GM23338 (cell line): Measurements from ENCODE around the gene DMGDH. TPM values are rescaled to one million over a fixed set of nuclear protein-coding genes. Genes with fewer than 3 reads are reported as not detected.

Experiments used
- ATAC-seq: fragments of 200-7000 bp; cut with Tn5 transposase; 3 replicates; pipeline ENCODE4 v1.9.1; 2020
- DNase-seq: peaks from one replicate; pipeline ENCODE4 v3.0.0-alpha.2; 2015; ENCODE audit warnings: low spot score
- H2AFZ ChIP-seq: fragments of 200-600 bp; sonication (generic); 2 replicates; pipeline ENCODE4 v1.8.0; 2016; ENCODE audit warnings: antibody characterized with exemption, mild to moderate bottlenecking, moderate library complexity
- H3F3A ChIP-seq: fragments of 200-600 bp; sonication (generic); replicated peaks from 2 replicates; pipeline ENCODE4 v1.8.0; 2017; ENCODE audit warnings: antibody characterized with exemption, mixed run types, low read depth
- H3K27ac ChIP-seq: fragments of 200-600 bp; sonication (generic); 2 replicates; pipeline ENCODE4 v1.6.1; 2016; ENCODE audit warnings: low read depth
- H3K27me3 ChIP-seq: fragments of 200-600 bp; sonication (generic); 2 replicates; pipeline ENCODE4 v1.8.0; 2016; ENCODE audit warnings: mild to moderate bottlenecking, mixed run types, moderate library complexity; ENCODE audit not compliant: insufficient read depth
- H3K36me3 ChIP-seq: fragments of 200-600 bp; sonication (generic); 2 replicates; pipeline ENCODE4 v1.8.0; 2016; ENCODE audit warnings: mild to moderate bottlenecking; ENCODE audit not compliant: insufficient read depth
- H3K4me1 ChIP-seq: fragments of 200-600 bp; sonication (generic); 2 replicates; pipeline ENCODE4 v1.8.0; 2016; ENCODE audit warnings: mild to moderate bottlenecking, moderate library complexity; ENCODE audit not compliant: insufficient read depth
- H3K4me2 ChIP-seq: fragments of 200-600 bp; sonication (generic); 2 replicates; pipeline ENCODE4 v1.7.1; 2017; ENCODE audit warnings: mixed run types
- H3K4me3 ChIP-seq: fragments of 200-600 bp; sonication (generic); 2 replicates; pipeline ENCODE4 v1.6.1; 2016; ENCODE audit warnings: mixed run types
- H3K79me2 ChIP-seq: fragments of 200-600 bp; sonication (generic); replicated peaks from 2 replicates; pipeline ENCODE4 v1.8.0; 2017; ENCODE audit warnings: mild to moderate bottlenecking; ENCODE audit not compliant: insufficient read depth
- H3K9me2 ChIP-seq: fragments of 200-600 bp; sonication (generic); 2 replicates; pipeline ENCODE4 v1.8.0; 2017; ENCODE audit not compliant: insufficient read depth
- H4K20me1 ChIP-seq: fragments of 200-600 bp; sonication (generic); replicated peaks from 2 replicates; pipeline ENCODE4 v1.8.0; 2017; ENCODE audit warnings: mild to moderate bottlenecking; ENCODE audit not compliant: insufficient read depth
- H3K27ac Mint-ChIP-seq: 2 replicates; pipeline ENCODE4 v1.8.0; 2020; ENCODE audit warnings: inconsistent platforms, mild to moderate bottlenecking, moderate library complexity, mixed read lengths
- H3K27me3 Mint-ChIP-seq: 3 replicates; pipeline ENCODE4 v1.8.0; 2022; ENCODE audit warnings: low read depth, mild to moderate bottlenecking, moderate library complexity, mixed read lengths, inconsistent platforms; ENCODE audit not compliant: insufficient read depth, poor library complexity
- H3K36me3 Mint-ChIP-seq: 3 replicates; pipeline ENCODE4 v1.8.0; 2021; ENCODE audit warnings: low read depth, mild to moderate bottlenecking, inconsistent platforms, moderate library complexity, mixed read lengths
- H3K4me1 Mint-ChIP-seq: 3 replicates; pipeline ENCODE4 v1.8.0; 2020; ENCODE audit warnings: mild to moderate bottlenecking, inconsistent platforms, mixed read lengths
- H3K4me3 Mint-ChIP-seq: 3 replicates; pipeline ENCODE4 v1.8.0; 2021; ENCODE audit warnings: moderate library complexity, mild to moderate bottlenecking, inconsistent platforms, mixed read lengths
- H3K9me3 Mint-ChIP-seq: 3 replicates; pipeline ENCODE4 v1.8.0; 2020; ENCODE audit warnings: moderate library complexity, mild to moderate bottlenecking, inconsistent platforms, mixed read lengths
- ETS1 ChIP-seq: IDR thresholded peaks from 2 replicates; pipeline ENCODE4 v1.6.1; 2016; ENCODE audit warnings: antibody characterized with exemption
- EZH2phosphoT487 ChIP-seq: fragments of 200-600 bp; sonication (generic); IDR thresholded peaks from one replicate; pipeline ENCODE4 v1.8.1; 2018; ENCODE audit warnings: antibody characterized with exemption; ENCODE audit not compliant: unreplicated experiment
- POLR2AphosphoS5 ChIP-seq: IDR thresholded peaks from 2 replicates; pipeline ENCODE4 v1.6.1; 2016; ENCODE audit warnings: antibody characterized with exemption, low read depth
- REST ChIP-seq: IDR thresholded peaks from one replicate; pipeline ENCODE4 v1.6.1; 2018; ENCODE audit warnings: antibody characterized with exemption; ENCODE audit not compliant: unreplicated experiment
- STAT1 ChIP-seq: IDR thresholded peaks from one replicate; pipeline ENCODE4 v1.6.1; 2016; ENCODE audit warnings: antibody characterized with exemption; ENCODE audit not compliant: unreplicated experiment
- ZNF114 ChIP-seq: fragments of 250-450 bp; sonication (Bioruptor Pico); IDR thresholded peaks from 2 replicates; pipeline ENCODE4 v1.5.0; 2020; ENCODE audit warnings: mild to moderate bottlenecking, moderate library complexity
- ZNF331 ChIP-seq: fragments of 250-450 bp; sonication (Bioruptor Pico); IDR thresholded peaks from 2 replicates; pipeline ENCODE4 v1.5.0; 2020; ENCODE audit warnings: low read depth, mild to moderate bottlenecking, moderate library complexity
- ZNF462 ChIP-seq: fragments of 250-450 bp; sonication (Bioruptor Pico); IDR thresholded peaks from 2 replicates; pipeline ENCODE4 v1.5.0; 2020; ENCODE audit warnings: mild to moderate bottlenecking, moderate library complexity
- polyA plus RNA-seq: library from polyadenylated mRNA; unstranded; fragments of >200 nt; fragmentation: Nextera tagmentation; extraction: Ambion mirVana; gene quantifications from 2 replicates; pipeline ENCODE4 v1.2.1, GENCODE V29; 2016
- total RNA-seq: library from RNA; depleted of rRNA; stranded (reverse); fragments of >200 nt; shearing (Covaris generic); gene quantifications from 2 replicates; pipeline ENCODE4 v1.2.3, GENCODE V29; 2014

The DMGDH gene
- total and polyA plus RNA-seq, 2 experiments from 2014 or later, result 0.52 to 0.63 TPM

- TF ChIP-seq ZNF462 (CRISPR knock-in tag) (no peak), ZNF331 (CRISPR knock-in tag) (no peak), ETS1 (no peak), STAT1 (no peak), POLR2AphosphoS5 (no peak), ZNF114 (CRISPR knock-in tag) (no peak), EZH2phosphoT487 (no peak)
Observed at GRCh38 chr5:78972654-78973428, 96.6 kb downstream of the DMGDH start (continued).

GRCh38 chr5:78971998-78972397 lies 97.5 kb downstream of the DMGDH start:
- no peaks in the 10 kb centered on the region for H3K27me3 ChIP-seq
- Mint-ChIP-seq H3K27me3 (peaks cover 5% of the 10 kb centered on the region), H3K36me3 (no peaks in the 10 kb centered on the region; the same call in 1 of the 3 replicates), H3K4me3 (no peak overlapping the region), H3K4me1 (peaks cover 25% of the 10 kb centered on the region), H3K27ac (no peak overlapping the region), H3K9me3 (no peaks in the 10 kb centered on the region; the same call in 2 of the 3 replicates)
- H3K27ac ChIP-seq, result no peak overlapping the region
- no peaks in the 10 kb centered on the region for H3K36me3 ChIP-seq
- no peaks in the 10 kb centered on the region for H4K20me1 ChIP-seq
- H3K4me3 ChIP-seq, result no peak overlapping the region
- no peaks in the 10 kb centered on the region for H3K9me2 ChIP-seq
- H2AFZ ChIP-seq, result no peak overlapping the region
- H3K79me2 ChIP-seq, result peaks cover 3% of the 10 kb centered on the region
- no peaks in the 10 kb centered on the region for H3F3A ChIP-seq
- 0 out of 2 replicates have a peak, but pooled peaks cover 8% of the 10 kb centered on the region for H3K4me1 ChIP-seq
- no peak overlapping the region for H3K4me2 ChIP-seq
- no peak for DNase-seq
- no peak; the same call in 2 of the 3 replicates for ATAC-seq
- TF ChIP-seq REST, result no peak
